GM18498 (cell line): ENCODE results near the gene CSNK2B.

ENCODE experiments used
- ATAC-seq: cut with Tn5 transposase; IDR thresholded peaks from one replicate; pipeline ENCODE4 v1.9.1; 2021; ENCODE audit warnings: mild to moderate bottlenecking, moderate library complexity; ENCODE audit not compliant: unreplicated experiment

Gene CSNK2B

DNA sequence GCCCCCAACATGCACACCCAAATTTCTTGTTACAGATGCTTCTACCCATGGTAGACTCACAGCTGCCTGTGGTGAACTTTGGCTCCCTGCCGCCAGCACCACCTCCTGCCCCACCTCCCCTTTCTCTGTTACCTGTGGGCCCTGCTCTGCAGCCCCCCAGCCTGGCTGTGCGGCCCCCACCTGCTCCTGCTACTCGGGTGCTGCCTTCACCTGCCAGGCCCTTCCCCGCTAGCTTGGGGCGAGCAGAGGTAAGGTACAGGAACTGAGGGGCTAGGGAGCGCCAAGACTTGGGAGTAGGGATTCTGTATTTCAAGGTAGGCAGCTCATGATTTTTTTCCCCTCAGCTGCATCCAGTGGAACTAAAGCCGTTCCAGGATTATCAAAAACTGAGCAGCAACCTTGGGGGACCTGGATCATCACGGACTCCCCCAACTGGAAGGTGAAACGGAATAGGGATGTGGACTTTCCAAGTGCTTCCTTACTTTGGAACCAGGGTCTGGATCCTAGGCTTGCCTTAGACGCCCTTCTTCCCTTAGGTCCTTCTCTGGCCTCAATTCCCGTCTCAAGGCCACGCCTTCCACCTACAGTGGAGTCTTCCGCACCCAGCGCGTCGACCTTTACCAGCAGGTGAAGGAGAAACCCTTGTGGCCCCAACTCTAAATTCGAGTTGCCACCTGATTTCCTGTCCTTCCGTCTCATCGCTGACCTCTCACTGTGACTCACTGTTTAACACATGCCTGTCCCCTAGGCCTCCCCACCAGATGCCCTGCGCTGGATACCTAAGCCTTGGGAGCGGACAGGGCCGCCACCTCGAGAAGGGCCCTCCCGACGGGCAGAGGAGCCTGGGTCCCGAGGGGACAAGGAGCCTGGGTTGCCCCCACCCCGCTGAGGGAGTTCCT is 28.9 kb upstream of the CSNK2B start:
- ATAC-seq, result no peak

DNA sequence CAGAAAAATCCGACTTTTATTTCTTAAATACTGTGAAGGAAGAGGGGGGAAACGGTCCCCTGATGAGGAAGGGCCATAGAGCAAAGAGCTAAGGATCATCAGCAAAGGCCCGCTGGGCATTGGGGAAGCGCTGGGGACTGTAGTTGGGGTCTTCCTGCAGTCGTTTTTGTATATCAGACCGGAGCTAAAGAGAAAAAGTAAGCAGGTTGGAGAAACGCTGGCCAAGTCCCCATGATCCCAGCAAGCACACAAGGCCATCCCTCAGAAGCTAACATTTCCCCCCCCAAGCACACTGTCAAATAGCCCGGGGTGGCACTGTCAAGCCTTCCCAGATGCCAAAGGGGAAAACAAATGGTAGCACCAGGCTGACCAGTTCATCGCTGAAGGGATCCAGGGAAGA is 26.8 kb upstream of the CSNK2B start:
- no peak for ATAC-seq

- ATAC-seq, result no peak
Measured at GRCh38 chr6:31639449-31639861, 26.4 kb upstream of the CSNK2B start.

- no peak for ATAC-seq
Measured at GRCh38 chr6:31640612-31641011, 25.3 kb upstream of the CSNK2B start.

DNA sequence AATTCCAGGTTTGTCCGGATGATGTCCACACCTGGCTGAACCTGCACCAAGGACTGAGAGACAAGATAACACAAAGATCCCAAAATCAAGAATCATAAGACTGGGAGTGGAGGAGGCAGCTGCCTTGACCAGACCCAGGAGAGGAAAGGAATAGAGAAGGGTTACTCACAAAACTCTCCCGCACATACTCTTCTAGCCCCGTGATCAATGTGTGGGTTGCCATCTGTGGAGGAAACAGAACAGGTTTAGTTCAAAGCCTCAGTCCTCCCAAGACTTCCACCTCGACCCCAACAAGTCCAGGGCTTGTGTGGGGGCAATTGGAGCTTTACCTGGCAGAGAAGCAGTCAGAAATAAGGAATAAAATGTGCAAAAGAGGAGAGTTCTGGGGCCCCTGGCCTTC is 24.5 kb upstream of the CSNK2B start:
- ATAC-seq, result no peak

DNA sequence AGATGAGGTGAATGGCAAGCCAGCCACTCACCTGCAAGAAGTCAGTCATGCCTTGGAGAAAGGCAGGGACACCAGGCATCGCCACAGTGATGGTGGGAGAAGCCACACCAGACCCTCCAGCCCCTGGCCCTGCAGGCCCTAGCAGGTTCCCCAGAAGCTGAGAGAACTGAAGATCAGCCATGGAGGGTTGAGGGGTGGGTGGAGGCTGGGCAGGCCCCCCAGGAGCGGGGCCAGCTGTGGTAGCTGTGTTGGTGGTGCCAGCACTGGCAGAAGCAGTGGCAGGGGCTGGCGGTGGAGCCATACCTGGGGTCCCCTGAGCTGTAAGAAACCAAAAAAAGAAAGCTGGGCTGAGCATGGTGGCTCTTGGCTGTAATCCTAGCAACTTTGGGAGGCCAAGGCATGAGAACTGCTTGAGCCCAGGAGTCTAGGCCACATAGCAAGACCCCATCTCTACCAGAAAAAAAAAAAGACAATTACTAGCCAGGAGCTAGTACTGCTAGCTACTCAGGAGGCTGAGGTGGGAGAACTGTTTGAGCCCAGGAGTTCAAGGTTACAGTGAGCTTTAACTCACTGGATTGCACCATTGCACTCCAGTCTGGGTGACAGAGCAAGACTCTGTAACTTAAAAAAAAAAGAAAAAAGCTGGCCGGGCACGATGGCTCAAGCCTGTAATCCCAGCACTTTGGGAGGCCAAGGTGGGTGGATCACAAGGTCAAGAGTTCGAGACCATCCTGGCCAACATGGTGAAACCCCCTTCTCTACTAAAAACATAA is 22.9 kb upstream of the CSNK2B start:
- no peak for ATAC-seq

DNA sequence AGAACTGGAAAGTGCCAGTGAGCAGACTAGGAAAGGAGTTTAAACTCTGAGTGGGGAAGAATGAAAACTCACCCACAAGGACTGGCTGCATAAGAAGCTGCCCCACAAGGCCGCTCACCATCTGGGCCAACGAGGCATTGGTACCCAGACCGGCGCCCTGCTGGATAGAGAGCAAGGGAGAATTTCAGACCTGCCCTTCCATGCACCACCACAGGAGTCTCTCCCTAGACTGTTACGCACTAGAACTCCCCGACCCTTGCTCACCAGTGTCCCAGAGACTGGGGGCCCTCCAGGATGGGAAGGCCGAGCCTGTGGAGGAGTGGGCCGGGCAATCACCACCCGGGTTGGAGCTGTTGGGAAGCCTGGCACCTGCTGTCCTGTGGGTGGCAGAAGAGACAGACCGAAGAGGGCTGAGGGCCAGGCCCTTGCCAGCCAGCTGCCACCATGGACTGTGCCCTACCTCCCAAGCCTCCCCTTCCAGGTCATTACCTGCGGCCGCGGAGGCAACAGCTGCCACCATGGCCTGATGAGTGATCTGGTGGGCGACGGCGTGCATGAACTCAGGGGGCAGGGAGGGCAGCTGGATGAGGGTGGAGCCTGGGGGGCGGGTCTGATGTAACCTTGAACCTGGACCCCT is 21.9 kb upstream of the CSNK2B start:
- no peak for ATAC-seq

- ATAC-seq, result no peak
Measured at GRCh38 chr6:31645325-31645724, 20.6 kb upstream of the CSNK2B start.

- peak; percentile 28 for ATAC-seq
Measured at GRCh38 chr6:31651602-31652191, 14.2 kb upstream of the CSNK2B start.

GRCh38 chr6:31652925-31653724 is 12.8 kb upstream of the CSNK2B start:
- peak; percentile 60 for ATAC-seq

- ATAC-seq, result no peak
Measured at GRCh38 chr6:31654574-31655348, 11.1 kb upstream of the CSNK2B start.

GRCh38 chr6:31655349-31656237 is 10.3 kb upstream of the CSNK2B start, which contains the start of gene APOM:
TSS of gene APOM (plus strand) at chr6:31655894. CDS start at chr6:31655967, 73 bp downstream.
- no peak for ATAC-seq

- ATAC-seq, result no peak
Measured at GRCh38 chr6:31657406-31658157, 8.3 kb upstream of the CSNK2B start.

DNA sequence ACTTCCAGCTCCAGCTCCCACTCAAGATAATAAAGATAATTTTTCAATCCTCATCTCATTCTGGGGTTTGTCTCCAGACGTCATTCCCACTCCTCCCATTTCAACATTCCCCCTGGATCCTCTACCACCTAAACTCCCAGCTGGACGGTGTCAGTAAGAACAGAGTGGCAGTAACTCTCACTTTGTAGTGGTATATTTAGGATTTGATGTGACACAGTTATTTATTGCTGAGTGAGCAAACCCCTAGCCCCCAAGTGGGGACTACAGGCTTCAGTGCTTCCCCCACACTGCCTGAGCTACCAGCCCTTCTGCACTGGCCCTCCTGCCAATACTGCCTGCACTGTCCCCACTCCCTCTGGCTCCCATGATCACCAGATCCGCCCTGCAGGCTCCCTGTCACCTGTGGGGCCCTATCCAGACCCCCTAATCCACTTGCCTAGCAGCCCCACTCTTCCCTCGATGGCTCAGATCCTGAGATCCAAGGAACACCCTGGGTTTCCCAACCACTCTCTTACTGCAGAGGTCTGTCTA is 7.7 kb upstream of the CSNK2B start:
- ATAC-seq, result no peak

GRCh38 chr6:31658983-31659648 is 6.8 kb upstream of the CSNK2B start:
- ATAC-seq, result no peak

- no peak for ATAC-seq
Measured at GRCh38 chr6:31659649-31660380, 6.1 kb upstream of the CSNK2B start.
